Mammary epithelial cell (primary cell): Measurements from ENCODE around the gene ESRRA.

Experiments
- EZH2 ChIP-seq: IDR thresholded peaks from 2 replicates; pipeline ENCODE4 v1.6.1; 2012; ENCODE audit warnings: low read length, inconsistent platforms, borderline replicate concordance
- TF ChIP-seq, protein P1 (sequence below), 2 donors: IDR thresholded peaks in 1 of 2; conservative IDR thresholded peaks in 1 of 2; 2 replicates each; pipeline ENCODE4 v1.5.1; 2011 to 2012; ENCODE audit warnings: inconsistent platforms in 2 of 2, low read length in 2 of 2, mild to moderate bottlenecking in 2 of 2, control low read depth in 1 of 2, low read depth in 1 of 2; ENCODE audit not compliant: insufficient read depth in 1 of 2; ENCODE audit errors: extremely low read depth in 1 of 2

DNA sequence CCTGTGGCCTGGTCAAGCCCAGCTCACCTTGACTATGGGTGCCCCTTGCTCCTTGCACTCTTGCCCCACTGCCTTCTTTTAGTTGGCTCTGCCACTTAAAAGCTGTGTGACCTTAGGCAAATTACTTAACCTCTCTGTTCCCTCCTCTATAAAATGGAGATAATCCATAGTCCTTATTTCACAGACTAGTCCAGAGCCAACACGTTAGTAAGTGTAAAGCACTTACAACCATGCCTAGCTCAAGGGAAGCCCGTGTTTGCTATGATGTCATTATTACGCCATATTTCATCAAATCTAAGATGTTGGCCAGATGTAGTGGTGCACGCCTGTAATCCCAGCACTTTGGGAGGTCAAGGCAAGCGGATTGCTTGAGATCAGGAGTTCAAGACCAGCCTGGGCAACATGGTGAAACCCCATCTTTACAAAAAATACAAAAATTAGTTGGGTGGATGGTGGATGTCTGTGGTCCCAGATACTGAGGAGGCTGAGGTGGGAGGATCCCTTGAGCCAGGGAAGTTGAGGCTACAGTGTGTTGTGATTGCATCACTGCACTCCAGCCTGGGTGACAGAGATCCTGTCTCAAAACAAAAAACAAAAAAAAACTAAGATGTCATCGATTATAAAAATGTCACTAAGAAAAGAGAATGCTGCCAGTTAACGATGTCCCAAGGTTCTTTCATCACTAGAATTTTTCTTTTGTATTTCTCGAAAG, 32.4 kb downstream of the ESRRA start:
- no peak for TF ChIP-seq EZH2
- TF ChIP-seq, protein P1, sequence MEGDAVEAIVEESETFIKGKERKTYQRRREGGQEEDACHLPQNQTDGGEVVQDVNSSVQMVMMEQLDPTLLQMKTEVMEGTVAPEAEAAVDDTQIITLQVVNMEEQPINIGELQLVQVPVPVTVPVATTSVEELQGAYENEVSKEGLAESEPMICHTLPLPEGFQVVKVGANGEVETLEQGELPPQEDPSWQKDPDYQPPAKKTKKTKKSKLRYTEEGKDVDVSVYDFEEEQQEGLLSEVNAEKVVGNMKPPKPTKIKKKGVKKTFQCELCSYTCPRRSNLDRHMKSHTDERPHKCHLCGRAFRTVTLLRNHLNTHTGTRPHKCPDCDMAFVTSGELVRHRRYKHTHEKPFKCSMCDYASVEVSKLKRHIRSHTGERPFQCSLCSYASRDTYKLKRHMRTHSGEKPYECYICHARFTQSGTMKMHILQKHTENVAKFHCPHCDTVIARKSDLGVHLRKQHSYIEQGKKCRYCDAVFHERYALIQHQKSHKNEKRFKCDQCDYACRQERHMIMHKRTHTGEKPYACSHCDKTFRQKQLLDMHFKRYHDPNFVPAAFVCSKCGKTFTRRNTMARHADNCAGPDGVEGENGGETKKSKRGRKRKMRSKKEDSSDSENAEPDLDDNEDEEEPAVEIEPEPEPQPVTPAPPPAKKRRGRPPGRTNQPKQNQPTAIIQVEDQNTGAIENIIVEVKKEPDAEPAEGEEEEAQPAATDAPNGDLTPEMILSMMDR (conservative IDR thresholded peaks at IDR 0.05 in 1 of 2, IDR thresholded peaks at IDR 0.05 in 1 of 2; ENCODE audit: extremely low read depth in 1 of 2, insufficient read depth in 1 of 2, low read depth in 1 of 2, low read length in 2 of 2), result no peak
